Fibroblast of lung (primary cell): ENCODE data around the gene TMED8.

ENCODE experiments used
- EZH2 ChIP-seq: IDR thresholded peaks from 2 replicates; pipeline ENCODE4 v1.5.1; 2012; ENCODE audit warnings: low read length, control low read depth, mild to moderate bottlenecking; ENCODE audit errors: missing control alignments
- TF ChIP-seq, protein P1 (sequence below), 2 donors: IDR thresholded peaks in 1 of 2; conservative IDR thresholded peaks in 1 of 2; 1 replicate in 1 of 2; 2 replicates in 1 of 2; pipeline ENCODE4 v1.5.1; 2011 to 2012; ENCODE audit warnings: low read length in 2 of 2, control low read depth in 1 of 2, inconsistent platforms in 1 of 2, low read depth in 1 of 2, mild to moderate bottlenecking in 1 of 2

DNA sequence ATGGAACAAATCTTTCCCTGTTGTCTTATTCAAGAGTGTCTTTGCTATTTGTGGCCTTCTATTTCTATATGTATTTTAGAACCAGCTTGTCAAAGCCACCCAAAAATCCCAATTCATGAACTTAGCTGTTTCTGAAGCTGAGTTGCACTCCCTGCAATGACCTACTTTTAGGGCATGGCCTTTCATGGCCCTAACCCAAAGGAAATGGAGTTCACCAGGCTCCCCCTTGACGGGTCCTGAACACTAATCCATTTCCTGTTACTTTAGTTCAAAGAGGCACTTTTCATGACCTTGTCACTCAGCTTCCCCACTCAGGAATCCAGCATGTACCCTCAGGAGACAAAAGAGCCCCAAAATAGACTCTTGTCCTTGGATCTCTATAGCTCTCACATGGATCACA, 7.6 kb downstream of the TMED8 start:
- TF ChIP-seq, protein P1, sequence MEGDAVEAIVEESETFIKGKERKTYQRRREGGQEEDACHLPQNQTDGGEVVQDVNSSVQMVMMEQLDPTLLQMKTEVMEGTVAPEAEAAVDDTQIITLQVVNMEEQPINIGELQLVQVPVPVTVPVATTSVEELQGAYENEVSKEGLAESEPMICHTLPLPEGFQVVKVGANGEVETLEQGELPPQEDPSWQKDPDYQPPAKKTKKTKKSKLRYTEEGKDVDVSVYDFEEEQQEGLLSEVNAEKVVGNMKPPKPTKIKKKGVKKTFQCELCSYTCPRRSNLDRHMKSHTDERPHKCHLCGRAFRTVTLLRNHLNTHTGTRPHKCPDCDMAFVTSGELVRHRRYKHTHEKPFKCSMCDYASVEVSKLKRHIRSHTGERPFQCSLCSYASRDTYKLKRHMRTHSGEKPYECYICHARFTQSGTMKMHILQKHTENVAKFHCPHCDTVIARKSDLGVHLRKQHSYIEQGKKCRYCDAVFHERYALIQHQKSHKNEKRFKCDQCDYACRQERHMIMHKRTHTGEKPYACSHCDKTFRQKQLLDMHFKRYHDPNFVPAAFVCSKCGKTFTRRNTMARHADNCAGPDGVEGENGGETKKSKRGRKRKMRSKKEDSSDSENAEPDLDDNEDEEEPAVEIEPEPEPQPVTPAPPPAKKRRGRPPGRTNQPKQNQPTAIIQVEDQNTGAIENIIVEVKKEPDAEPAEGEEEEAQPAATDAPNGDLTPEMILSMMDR (conservative IDR thresholded peaks at IDR 0.05 in 1 of 2, IDR thresholded peaks at IDR 0.05 in 1 of 2; ENCODE audit: low read depth in 1 of 2, low read length in 2 of 2), result no peak
- TF ChIP-seq EZH2, result no peak
